ENCODE measurements around the gene SYT2.
"Not testable (repeated sequence)": the region's sequence is repeated elsewhere in the genome, so short reads cannot be mapped to it uniquely, and the experiment has no call there.

- not testable (repeated sequence) for TF ChIP-seq CTCF, POLR2AphosphoS5 (IDR thresholded peaks at IDR 0.05)
Observed at GRCh38 chr1:202636171-202636570, 74.1 kb downstream of the SYT2 start.

Measured in esophagus muscularis mucosa (tissue), 3 donors.